Naive thymus-derived CD4-positive, alpha-beta T cell (primary cell): ENCODE results near the gene CANT1. TPM values are rescaled to one million over a fixed set of nuclear protein-coding genes. Genes with fewer than 3 reads are reported as not detected.
"Not testable (repeated sequence)": the region's sequence is repeated elsewhere in the genome, so short reads cannot be mapped to it uniquely, and the experiment has no call there.

ENCODE experiments used
- ATAC-seq: fragments of 150-1000 bp; cut with Tn5 transposase; 2 replicates; pipeline ENCODE4 v1.10.0; 2021; ENCODE audit warnings: mild to moderate bottlenecking, moderate library complexity
- CTCF ChIA-PET: fragments of 350-600 bp; sonication (Branson Sonifier 250); formaldehyde crosslinking; loops from one replicate; lab custom pipeline; 2021; ENCODE audit warnings: antibody characterized with exemption; lab: Charles Lee
- POLR2A ChIA-PET: fragments of 350-600 bp; sonication (Branson Sonifier 250); formaldehyde crosslinking; loops from one replicate; lab custom pipeline; 2021; ENCODE audit warnings: antibody characterized with exemption, inconsistent platforms; lab: Charles Lee
- DNase-seq, 9 donors: peaks; one replicate each; pipeline versions ENCODE4 v3.0.0 to v3.0.0-alpha.2; 2020 to 2022; ENCODE audit warnings: mixed read lengths in 1 of 9
- H3K27ac ChIP-seq: one replicate; pipeline ENCODE4 v1.7.0; 2013; ENCODE audit warnings: mild to moderate bottlenecking, low read depth, low read length, moderate library complexity
- H3K27me3 ChIP-seq, 2 donors: one replicate each; pipeline ENCODE4 v1.7.0; 2013; ENCODE audit warnings: low read length in 2 of 2, mild to moderate bottlenecking in 2 of 2, moderate library complexity in 2 of 2; ENCODE audit not compliant: control insufficient read depth in 2 of 2, insufficient read depth in 2 of 2
- H3K36me3 ChIP-seq, 3 experiments: 1 replicate in 2 of 3; 2 replicates in 1 of 3; pipeline ENCODE4 v1.7.0; 2013; ENCODE audit warnings: low read length in 3 of 3, mild to moderate bottlenecking in 3 of 3, moderate library complexity in 1 of 3; ENCODE audit not compliant: insufficient read depth in 3 of 3, control insufficient read depth in 2 of 3
- H3K4me1 ChIP-seq, 2 donors: one replicate each; pipeline ENCODE4 v1.7.0; 2013; ENCODE audit warnings: low read length in 2 of 2, mild to moderate bottlenecking in 2 of 2, moderate library complexity in 1 of 2; ENCODE audit not compliant: control insufficient read depth in 2 of 2, insufficient read depth in 2 of 2
- H3K4me3 ChIP-seq: 2 replicates; pipeline ENCODE4 v1.7.0; 2013; ENCODE audit warnings: mild to moderate bottlenecking, low read length
- H3K9me3 ChIP-seq, 3 experiments: 1 replicate in 2 of 3; 2 replicates in 1 of 3; pipeline ENCODE4 v1.7.0; 2013; ENCODE audit warnings: low read length in 3 of 3; ENCODE audit not compliant: control insufficient read depth in 2 of 3
- H3K27ac Mint-ChIP-seq, 9 donors: one replicate each; pipeline ENCODE4 v1.8.0; 2020 to 2022; ENCODE audit warnings: mixed read lengths in 9 of 9, mild to moderate bottlenecking in 8 of 9, moderate library complexity in 5 of 9, inconsistent platforms in 2 of 9
- H3K27me3 Mint-ChIP-seq, 5 donors: one replicate each; pipeline ENCODE4 v1.8.0; 2021 to 2022; ENCODE audit warnings: mixed read lengths in 5 of 5, mild to moderate bottlenecking in 1 of 5
- H3K36me3 Mint-ChIP-seq, 5 donors: one replicate each; pipeline ENCODE4 v1.8.0; 2020 to 2022; ENCODE audit warnings: mixed read lengths in 5 of 5, mild to moderate bottlenecking in 3 of 5, inconsistent platforms in 1 of 5
- H3K4me1 Mint-ChIP-seq, 7 donors: one replicate each; pipeline ENCODE4 v1.8.0; 2020 to 2022; ENCODE audit warnings: mixed read lengths in 7 of 7, mild to moderate bottlenecking in 3 of 7, inconsistent platforms in 1 of 7
- H3K4me3 Mint-ChIP-seq, 10 donors: one replicate each; pipeline ENCODE4 v1.8.0; 2020 to 2022; ENCODE audit warnings: mild to moderate bottlenecking in 10 of 10, mixed read lengths in 10 of 10, moderate library complexity in 6 of 10, inconsistent platforms in 2 of 10
- H3K9me3 Mint-ChIP-seq, 11 donors: one replicate each; pipeline ENCODE4 v1.8.0; 2020 to 2022; ENCODE audit warnings: mixed read lengths in 11 of 11, mild to moderate bottlenecking in 4 of 11, inconsistent platforms in 1 of 11, moderate library complexity in 1 of 11
- intact Hi-C, 2 donors: fragments of 100-400 bp; cut with micrococcal nuclease; formaldehyde crosslinking; loops; one replicate each; pipeline ENCODE4 v1.15.1; 2023
- polyA plus RNA-seq, 2 donors: library from polyadenylated mRNA; unstranded; fragments of 300-500 nt; fragmentation: Illumina TruSeq; gene quantifications; one replicate each; pipeline ENCODE4 v1.2.3, GENCODE V29; 2021
- total RNA-seq, 6 experiments: library from RNA in 5 of 6; stranded (reverse) in 5 of 6; gene quantifications; 1 replicate in 5 of 6; 2 replicates in 1 of 6; pipeline ENCODE4 v1.2.3 and lab custom pipeline; 2021 to 2026

The CANT1 gene
- total and polyA plus RNA-seq, 7 experiments from 2014 or later: 11.2 to 82.2 (median 42.3) TPM

DNA sequence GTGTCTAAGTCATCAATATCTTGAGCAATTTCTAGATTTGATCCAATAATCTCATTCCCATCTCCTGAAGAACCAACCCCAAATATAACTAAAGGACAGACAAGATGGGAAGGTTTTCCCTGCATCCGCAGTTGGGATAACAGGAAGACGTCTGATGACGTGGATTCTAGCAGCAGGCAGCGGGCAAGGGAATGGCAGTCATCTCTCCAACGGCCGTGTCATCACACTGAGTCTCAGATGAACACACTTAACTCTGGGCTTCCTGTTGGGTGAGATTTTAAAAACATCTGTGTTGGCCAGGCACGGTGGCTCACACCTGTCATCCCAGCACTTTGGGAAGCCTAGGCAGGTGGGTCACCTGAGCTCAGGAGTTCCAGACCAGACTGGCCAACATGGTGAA is 63.4 kb downstream of the CANT1 start:
- Mint-ChIP-seq H3K9me3 (peaks cover 0 to 19% (median 10%) of the 10 kb centered on the region in 11 donors), H3K4me1 (peaks cover 0 to 5% (median 0%) of the 10 kb centered on the region in 7 donors), H3K27ac (no peak overlapping the region), H3K36me3 (peaks cover 0 to 7% (median 4%) of the 10 kb centered on the region in 5 donors), H3K4me3 (no peak overlapping the region), H3K27me3 (peaks cover 0 to 4% (median 0%) of the 10 kb centered on the region in 5 donors)
- DNase-seq (no peak), ATAC-seq (no peak)
- H3K4me3 ChIP-seq: no peak overlapping the region
- H3K9me3 ChIP-seq: peaks cover 0 to 13% (median 3%) of the 10 kb centered on the region in 3 experiments
- intact Hi-C loops: no loop called here
- no peaks in the 10 kb centered on the region for H3K4me1 ChIP-seq
- no peaks in the 10 kb centered on the region for H3K36me3 ChIP-seq
- H3K27me3 ChIP-seq: no peaks in the 10 kb centered on the region
- no peak overlapping the region for H3K27ac ChIP-seq
- CTCF ChIA-PET: no interaction called here
- POLR2A ChIA-PET: no interaction called here

DNA sequence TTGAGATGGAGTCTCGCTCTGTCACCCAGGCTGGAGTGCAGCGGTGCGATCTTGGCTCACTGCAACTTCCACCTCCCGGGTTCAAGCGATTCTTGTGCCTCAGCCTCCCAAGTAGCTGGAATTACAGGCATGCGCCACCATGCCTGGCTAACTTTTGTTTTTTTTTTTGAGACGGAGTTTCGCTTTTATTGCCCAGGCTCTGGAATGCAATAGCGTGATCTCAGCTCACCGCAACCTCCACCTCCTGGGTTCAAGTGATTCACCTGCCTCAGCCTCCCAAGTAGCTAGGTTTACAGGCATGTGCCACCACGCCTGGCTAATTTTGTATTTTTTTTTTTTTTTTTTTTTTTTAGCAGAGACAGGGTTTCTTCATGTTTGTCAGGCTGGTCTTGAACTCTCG is 64.1 kb downstream of the CANT1 start:
- DNase-seq, H3K9me3 ChIP-seq, CTCF ChIA-PET, H3K4me3 ChIP-seq, H3K4me3 Mint-ChIP-seq, ATAC-seq, H3K27me3 ChIP-seq, H3K4me1 Mint-ChIP-seq, H3K27me3 Mint-ChIP-seq, H3K36me3 Mint-ChIP-seq, H3K4me1 ChIP-seq, H3K27ac Mint-ChIP-seq, H3K27ac ChIP-seq, H3K36me3 ChIP-seq, intact Hi-C loops, POLR2A ChIA-PET: not testable (repeated sequence)
- H3K9me3 Mint-ChIP-seq: peaks cover 0 to 12% (median 5%) of the 10 kb centered on the region in 11 donors

DNA sequence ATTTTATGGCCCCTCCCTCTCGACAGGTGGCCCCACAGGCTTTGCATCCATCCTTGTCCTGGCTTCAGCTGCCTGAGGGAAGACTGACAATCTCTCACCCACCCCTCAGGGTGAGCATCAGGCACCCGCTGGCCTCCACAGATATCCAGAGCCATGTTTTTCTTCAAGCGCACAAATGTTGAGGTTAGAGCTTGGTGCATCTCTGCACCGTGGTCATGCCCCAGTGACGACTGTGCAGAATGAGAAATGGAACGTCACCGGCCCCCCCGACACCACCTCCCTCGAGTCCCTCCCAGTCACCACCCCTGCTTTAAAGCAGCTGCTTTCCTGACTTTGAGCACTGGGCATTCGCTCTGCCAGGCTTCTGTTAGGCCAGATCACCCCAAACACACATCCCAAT is 64.6 kb downstream of the CANT1 start:
- no peak overlapping the region for H3K4me3 Mint-ChIP-seq
- peaks cover 0 to 6% (median 0%) of the 10 kb centered on the region in 5 donors for H3K36me3 Mint-ChIP-seq
- peak overlapping the region in 1 of 9 donors; percentile 84 for H3K27ac Mint-ChIP-seq

DNA sequence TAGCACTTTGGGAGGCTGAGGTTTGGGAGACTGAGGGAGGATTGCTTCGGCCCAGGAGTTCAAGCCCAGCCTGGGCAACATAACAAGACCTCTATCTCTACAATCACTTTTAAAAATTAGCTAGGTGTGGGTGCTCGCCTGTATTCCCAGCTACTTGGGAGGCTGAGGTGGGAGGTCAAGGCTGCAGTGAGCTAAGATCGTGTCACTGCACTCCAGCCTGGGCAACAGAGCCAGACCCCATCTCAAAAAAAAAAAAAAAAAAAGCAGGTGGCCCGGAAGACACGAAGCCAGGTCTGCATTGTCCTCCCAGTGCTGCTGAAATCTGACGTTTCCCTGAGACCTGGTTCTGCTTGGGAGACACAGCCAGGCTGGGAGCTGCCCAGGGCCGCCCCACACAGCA is 65.5 kb downstream of the CANT1 start:
- Mint-ChIP-seq H3K9me3 (no peaks in the 10 kb centered on the region), H3K36me3 (no peaks in the 10 kb centered on the region), H3K27ac (no peak overlapping the region), H3K27me3 (peaks cover 0 to 4% (median 0%) of the 10 kb centered on the region in 5 donors), H3K4me3 (no peak overlapping the region), H3K4me1 (peaks cover 0 to 5% (median 0%) of the 10 kb centered on the region in 7 donors)
- H3K9me3 ChIP-seq: no peaks in the 10 kb centered on the region
- ATAC-seq (no peak), DNase-seq (no peak)
- H3K36me3 ChIP-seq: no peaks in the 10 kb centered on the region
- no peaks in the 10 kb centered on the region for H3K27me3 ChIP-seq
- H3K27ac ChIP-seq: no peak overlapping the region
- H3K4me3 ChIP-seq: no peak overlapping the region
- POLR2A ChIA-PET: no interaction called here
- CTCF ChIA-PET: interaction anchor here (0.6 to 0.7 kb wide), 2 partner anchors 237 to 341 kb away, joined by 3 to 4 read pairs; no protein-coding TSS in a partner anchor
- no peaks in the 10 kb centered on the region for H3K4me1 ChIP-seq
- intact Hi-C loops: no loop called here

More for the DNA sequence above, 64.6 kb downstream of the CANT1 start:
- peaks cover 0 to 1% (median 0%) of the 10 kb centered on the region in 3 experiments for H3K9me3 ChIP-seq
- Mint-ChIP-seq H3K4me1 (peaks cover 0 to 5% (median 0%) of the 10 kb centered on the region in 7 donors), H3K27me3 (peaks cover 0 to 4% (median 0%) of the 10 kb centered on the region in 5 donors), H3K9me3 (peaks cover 0 to 7% (median 4%) of the 10 kb centered on the region in 11 donors)
- no peaks in the 10 kb centered on the region for H3K27me3 ChIP-seq
- no peaks in the 10 kb centered on the region for H3K4me1 ChIP-seq
- ChIA-PET POLR2A (no interaction called here), CTCF (no interaction called here)
- DNase-seq (no peak), ATAC-seq (no peak)
- H3K27ac ChIP-seq: no peak overlapping the region
- no peak overlapping the region for H3K4me3 ChIP-seq
- intact Hi-C loops: no loop called here
- no peaks in the 10 kb centered on the region for H3K36me3 ChIP-seq

Other genes with a start within 250 kb of the CANT1 start
- 100 to 1,000 TPM; 297 to 452 (median 420) TPM for gene CYTH1, start 227.5 kb downstream of the CANT1 start, total RNA-seq
- 100 to 1,000 TPM; 314 to 395 TPM for gene CYTH1, start 227.5 kb downstream of the CANT1 start, polyA plus RNA-seq
- 100 to 1,000 TPM; 107 to 414 (median 154) TPM for gene USP36, start 168.9 kb downstream of the CANT1 start, total RNA-seq
- gene USP36, start 168.9 kb downstream of the CANT1 start, polyA plus RNA-seq: 10 to 100 TPM; 37.4 to 46.9 TPM
- 10 to 100 TPM in 1 of 5 experiments, 1 to 10 TPM in 1, under 1 TPM in 2, not detected in 1; 0.19 to 14.1 (median 1.8) TPM for gene CEP295NL, start 106.6 kb downstream of the CANT1 start, total RNA-seq
- not detected for gene CEP295NL, start 106.6 kb downstream of the CANT1 start, polyA plus RNA-seq
- 10 to 100 TPM in 1 of 5 experiments, 1 to 10 TPM in 4; 1.2 to 46.1 (median 5.8) TPM for gene TIMP2, start 84.4 kb downstream of the CANT1 start, total RNA-seq
- gene TIMP2, start 84.4 kb downstream of the CANT1 start, polyA plus RNA-seq: under 1 TPM; 0.23 to 0.31 TPM
- 100 to 1,000 TPM in 1 of 5 experiments, 10 to 100 TPM in 4; 44.7 to 267 (median 53.9) TPM for gene LGALS3BP, start 29.8 kb downstream of the CANT1 start, total RNA-seq
- 100 to 1,000 TPM; 116 to 122 TPM for gene LGALS3BP, start 29.8 kb downstream of the CANT1 start, polyA plus RNA-seq
- gene C1QTNF1, start 14.4 kb upstream of the CANT1 start, total RNA-seq: under 1 TPM in 1 of 5 experiments, not detected in 4; 0.10 TPM
- not detected for gene C1QTNF1, start 14.4 kb upstream of the CANT1 start, polyA plus RNA-seq
- 100 to 1,000 TPM in 2 of 5 experiments, 10 to 100 TPM in 3; 41.5 to 214 (median 85.9) TPM for gene ENGASE, start 65.1 kb upstream of the CANT1 start, total RNA-seq
- 1 to 10 TPM; 3.8 to 6.4 TPM for gene ENGASE, start 65.1 kb upstream of the CANT1 start, polyA plus RNA-seq